NB4 (cell line): ENCODE results near the gene RARA.

Source experiments
- CTCF ChIP-seq: IDR thresholded peaks from one replicate; pipeline ENCODE4 v1.5.1; 2012; ENCODE audit warnings: low read depth, low read length
- MAX ChIP-seq: IDR thresholded peaks from 2 replicates; pipeline ENCODE4 v1.6.1; 2011; ENCODE audit warnings: low read depth, low read length
- POLR2A ChIP-seq: IDR thresholded peaks from 2 replicates; pipeline ENCODE4 v1.6.1; 2011; ENCODE audit warnings: mild to moderate bottlenecking; ENCODE audit not compliant: insufficient read length; ENCODE audit errors: extremely low read depth

GRCh38 chr17:40293363-40293762 lies 15.6 kb upstream of the RARA start:
- no peak for TF ChIP-seq CTCF
- no peak for TF ChIP-seq MAX
- no peak for TF ChIP-seq POLR2A
